Keratinocyte (primary cell): ENCODE results near the gene CPEB3. TPM values are rescaled to one million over a fixed set of nuclear protein-coding genes. Genes with fewer than 3 reads are reported as not detected.

Experiments used
- DNase-seq: peaks from one replicate; pipeline ENCODE4 v3.0.0-alpha.2; 2011; ENCODE audit warnings: low read depth, missing footprints, low spot score
- FAIRE-seq: peaks from 2 replicates; lab custom pipeline; 2011; peaks lifted over from hg19 to GRCh38; lab: Jason Lieb, UNC
- H2AFZ ChIP-seq: 2 replicates; pipeline ENCODE4 v1.6.0; 2012; ENCODE audit warnings: low read length, control low read depth, inconsistent platforms; ENCODE audit not compliant: control insufficient read depth
- H3K27ac ChIP-seq: 2 replicates; pipeline ENCODE4 v1.5.1; 2011; ENCODE audit warnings: low read length; ENCODE audit not compliant: control insufficient read depth, insufficient read depth
- H3K27me3 ChIP-seq: 3 replicates; pipeline ENCODE4 v1.6.0; 2011; ENCODE audit warnings: low read length; ENCODE audit not compliant: control insufficient read depth, insufficient read depth; ENCODE audit errors: extremely low read depth
- H3K36me3 ChIP-seq, 2 experiments: 2 replicates in 1 of 2; 3 replicates in 1 of 2; pipeline ENCODE4 v1.5.1; 2011; ENCODE audit warnings: low read length in 2 of 2, mild to moderate bottlenecking in 1 of 2; ENCODE audit not compliant: control insufficient read depth in 2 of 2, insufficient read depth in 2 of 2; ENCODE audit errors: extremely low read depth in 1 of 2
- H3K4me1 ChIP-seq: 3 replicates; pipeline ENCODE4 v1.5.1; 2011; ENCODE audit warnings: low read length; ENCODE audit not compliant: control insufficient read depth, insufficient read depth; ENCODE audit errors: extremely low read depth
- H3K4me2 ChIP-seq: 3 replicates; pipeline ENCODE4 v1.6.0; 2011; ENCODE audit warnings: low read depth, low read length; ENCODE audit not compliant: control insufficient read depth, insufficient read depth; ENCODE audit errors: extremely low read depth
- H3K4me3 ChIP-seq, 3 experiments: fragments of 200-600 bp in 1 of 3; sonication (generic) in 1 of 3; 2 replicates in 2 of 3; 3 replicates in 1 of 3; pipeline ENCODE4 v1.5.1; 2011 to 2016; ENCODE audit warnings: low read length in 3 of 3, mild to moderate bottlenecking in 3 of 3, control low read depth in 2 of 3, inconsistent platforms in 1 of 3, low read depth in 1 of 3, mixed read lengths in 1 of 3, mixed run types in 1 of 3, moderate library complexity in 1 of 3; ENCODE audit not compliant: control insufficient read depth in 2 of 3, insufficient read depth in 2 of 3; ENCODE audit errors: extremely low read depth in 1 of 3
- H3K79me2 ChIP-seq: 2 replicates; pipeline ENCODE4 v1.6.0; 2012; ENCODE audit warnings: low read length; ENCODE audit not compliant: control insufficient read depth, insufficient read depth
- H3K9ac ChIP-seq: 3 replicates; pipeline ENCODE4 v1.6.0; 2011; ENCODE audit warnings: low read length; ENCODE audit not compliant: control insufficient read depth, insufficient read depth; ENCODE audit errors: extremely low read depth
- H3K9me1 ChIP-seq: 3 replicates; pipeline ENCODE4 v1.6.0; 2011; ENCODE audit warnings: low read length; ENCODE audit not compliant: control insufficient read depth, insufficient read depth; ENCODE audit errors: extremely low read depth
- H3K9me3 ChIP-seq: 2 replicates; pipeline ENCODE4 v1.5.1; 2012; ENCODE audit warnings: low read depth, low read length; ENCODE audit not compliant: control insufficient read depth
- H4K20me1 ChIP-seq: 3 replicates; pipeline ENCODE4 v1.6.0; 2011; ENCODE audit warnings: low read length; ENCODE audit not compliant: control insufficient read depth, insufficient read depth; ENCODE audit errors: extremely low read depth
- EZH2 ChIP-seq: IDR thresholded peaks from one replicate; pipeline ENCODE4 v1.6.1; 2012; ENCODE audit warnings: inconsistent platforms, mild to moderate bottlenecking, low read length, moderate library complexity
- dilution Hi-C: fragments of 300-500 bp; cut with MboI; formaldehyde crosslinking; loops from one replicate; pipeline ENCODE4 v1.7.0; 2020; ENCODE audit warnings: low sequenced_read_pairs; ENCODE audit not compliant: extremely low pct_ligation_motif_present
- polyA plus RNA-seq, 5 experiments: library from polyadenylated mRNA; depleted of rRNA in 3 of 5; stranded (reverse) in 3 of 5; stranded (forward) in 1 of 5; unstranded in 1 of 5; fragments of >200 nt; gene quantifications; 1 replicate in 1 of 5; 2 replicates in 3 of 5; 3 replicates in 1 of 5; pipeline versions ENCODE4 v1.2.1 to v1.2.3, GENCODE V29; 2011 to 2012; ENCODE audit warnings: missing spikeins in 2 of 5, low read depth in 1 of 5, low replicate concordance in 1 of 5
- TF ChIP-seq, protein P1 (sequence below), 3 experiments: IDR thresholded peaks in 1 of 3; conservative IDR thresholded peaks in 1 of 3; optimal IDR thresholded peaks in 1 of 3; 2 replicates in 2 of 3; 3 replicates in 1 of 3; pipeline versions ENCODE3 to v1.5.1; 2011; ENCODE audit warnings: low read length in 3 of 3, mild to moderate bottlenecking in 3 of 3, moderate library complexity in 2 of 3, control low read depth in 1 of 3, inconsistent platforms in 1 of 3; ENCODE audit not compliant: insufficient read depth in 2 of 3; ENCODE audit errors: extremely low read depth in 1 of 3

The CPEB3 gene
- polyA plus RNA-seq, 1 donor (not counting 4 experiments of a cell fraction or from before 2014, with no cell fraction given): 0.47 TPM

DNA sequence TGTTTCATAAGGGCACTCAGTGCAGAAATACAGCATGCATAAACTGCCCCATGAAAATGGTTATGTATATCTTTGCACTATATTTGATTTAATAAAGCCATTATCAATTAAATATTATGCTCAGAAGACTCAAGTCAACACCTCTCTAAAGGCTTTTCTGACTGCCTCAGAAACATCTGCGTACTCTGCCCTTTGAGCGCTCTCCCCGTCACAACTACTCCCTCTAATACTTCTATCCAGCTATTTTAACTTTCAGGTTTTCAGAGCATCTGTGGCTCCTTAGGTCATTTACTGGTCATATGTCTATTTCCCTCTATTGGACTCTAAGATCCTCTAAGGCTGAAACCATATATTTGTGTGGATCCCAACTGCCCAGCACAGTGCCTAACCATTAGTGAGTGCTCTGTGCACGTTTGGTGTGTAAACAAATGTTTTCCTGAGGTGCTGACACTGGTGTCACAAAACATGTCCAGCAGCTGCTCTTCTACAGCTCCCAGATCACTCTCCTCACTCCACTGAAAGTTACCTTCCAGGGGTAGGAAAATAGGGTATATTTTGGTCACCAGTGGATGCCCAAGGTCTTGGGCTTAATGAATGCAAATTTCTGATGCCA, 188.2 kb downstream of the CPEB3 start:
- H3K27ac ChIP-seq: no peak overlapping the region
- H3K27me3 ChIP-seq: no peaks in the 10 kb centered on the region
- H2AFZ ChIP-seq: no peak overlapping the region
- no peak for TF ChIP-seq EZH2
- TF ChIP-seq, protein P1, sequence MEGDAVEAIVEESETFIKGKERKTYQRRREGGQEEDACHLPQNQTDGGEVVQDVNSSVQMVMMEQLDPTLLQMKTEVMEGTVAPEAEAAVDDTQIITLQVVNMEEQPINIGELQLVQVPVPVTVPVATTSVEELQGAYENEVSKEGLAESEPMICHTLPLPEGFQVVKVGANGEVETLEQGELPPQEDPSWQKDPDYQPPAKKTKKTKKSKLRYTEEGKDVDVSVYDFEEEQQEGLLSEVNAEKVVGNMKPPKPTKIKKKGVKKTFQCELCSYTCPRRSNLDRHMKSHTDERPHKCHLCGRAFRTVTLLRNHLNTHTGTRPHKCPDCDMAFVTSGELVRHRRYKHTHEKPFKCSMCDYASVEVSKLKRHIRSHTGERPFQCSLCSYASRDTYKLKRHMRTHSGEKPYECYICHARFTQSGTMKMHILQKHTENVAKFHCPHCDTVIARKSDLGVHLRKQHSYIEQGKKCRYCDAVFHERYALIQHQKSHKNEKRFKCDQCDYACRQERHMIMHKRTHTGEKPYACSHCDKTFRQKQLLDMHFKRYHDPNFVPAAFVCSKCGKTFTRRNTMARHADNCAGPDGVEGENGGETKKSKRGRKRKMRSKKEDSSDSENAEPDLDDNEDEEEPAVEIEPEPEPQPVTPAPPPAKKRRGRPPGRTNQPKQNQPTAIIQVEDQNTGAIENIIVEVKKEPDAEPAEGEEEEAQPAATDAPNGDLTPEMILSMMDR (optimal IDR thresholded peaks at IDR 0.05 in 1 of 3, IDR thresholded peaks at IDR 0.05 in 1 of 3, conservative IDR thresholded peaks at IDR 0.05 in 1 of 3; ENCODE audit: extremely low read depth in 1 of 3, insufficient read depth in 2 of 3, low read length in 3 of 3): no peak
- DNase-seq (no peak), FAIRE-seq (no peak)
- no peak overlapping the region for H3K4me2 ChIP-seq
- no peaks in the 10 kb centered on the region for H3K79me2 ChIP-seq
- no peaks in the 10 kb centered on the region for H4K20me1 ChIP-seq
- H3K9me1 ChIP-seq: no peaks in the 10 kb centered on the region
- H3K9me3 ChIP-seq: no peaks in the 10 kb centered on the region
- H3K4me1 ChIP-seq: peaks cover 12% of the 10 kb centered on the region
- H3K4me3 ChIP-seq: no peak overlapping the region
- dilution Hi-C loops: no loop called here
- no peaks in the 10 kb centered on the region for H3K36me3 ChIP-seq
- H3K9ac ChIP-seq: no peak overlapping the region

DNA sequence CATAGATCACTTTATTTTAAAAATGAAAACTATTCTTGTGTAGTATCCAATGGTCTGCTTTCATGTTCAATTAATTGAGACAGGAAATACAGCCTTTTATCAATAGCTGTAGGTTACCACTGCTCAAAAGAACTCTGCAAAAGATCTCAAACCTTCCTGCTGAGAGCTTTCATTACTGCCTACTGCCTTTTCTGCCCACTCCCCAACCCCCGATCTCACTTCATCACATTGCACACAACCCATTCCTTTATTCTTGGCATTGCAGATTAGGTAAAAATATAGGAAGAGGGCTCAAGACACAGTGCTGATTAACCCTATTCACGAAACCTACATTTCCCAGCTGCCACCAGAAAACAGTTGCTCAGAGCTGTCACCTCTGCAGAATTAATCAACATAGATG, 195.9 kb downstream of the CPEB3 start:
- TF ChIP-seq, protein P1 (optimal IDR thresholded peaks at IDR 0.05 in 1 of 3, IDR thresholded peaks at IDR 0.05 in 1 of 3, conservative IDR thresholded peaks at IDR 0.05 in 1 of 3; ENCODE audit: extremely low read depth in 1 of 3, insufficient read depth in 2 of 3, low read length in 3 of 3): no peak
- no peak for TF ChIP-seq EZH2
- Histone ChIP-seq H3K9ac (no peak overlapping the region), H3K4me1 (no peaks in the 10 kb centered on the region), H3K4me2 (no peak overlapping the region), H3K4me3 (no peak overlapping the region), H3K79me2 (no peaks in the 10 kb centered on the region), H3K27ac (no peak overlapping the region), H4K20me1 (no peaks in the 10 kb centered on the region), H3K9me3 (no peaks in the 10 kb centered on the region), H3K36me3 (no peaks in the 10 kb centered on the region), H3K9me1 (no peaks in the 10 kb centered on the region), H3K27me3 (no peaks in the 10 kb centered on the region), H2AFZ (no peak overlapping the region)
- DNase-seq (no peak), FAIRE-seq (no peak)
- dilution Hi-C loops: no loop called here
